SK-MEL-5 (cell line): Measurements from ENCODE around the gene SLC16A12. TPM values are rescaled to one million over a fixed set of nuclear protein-coding genes. Genes with fewer than 3 reads are reported as not detected.
A peak's percentile ranks its signal among the peaks of the same experiment; 100 is the strongest.
"Not testable (repeated sequence)": the region's sequence is repeated elsewhere in the genome, so short reads cannot be mapped to it uniquely, and the experiment has no call there.

Source experiments
- DNase-seq: peaks from one replicate; pipeline ENCODE4 v3.0.0-alpha.2; 2016; ENCODE audit warnings: low read depth, low spot score
- in situ Hi-C: cut with HindIII; loops from 2 replicates; pipeline ENCODE4 v1.10.0; 2016; ENCODE audit warnings: low sequenced_read_pairs, high pct_unique_total_duplicates, low pct_unique_long_range_greater_than_20kb
- total RNA-seq: library from RNA; depleted of rRNA; stranded (reverse); fragments of >200 nt; shearing (Covaris generic); gene quantifications from 2 replicates; pipeline ENCODE4 v1.2.3, GENCODE V29; 2014

SLC16A12 gene
- total RNA-seq, 1 experiment from 2014 or later = not detected

DNA sequence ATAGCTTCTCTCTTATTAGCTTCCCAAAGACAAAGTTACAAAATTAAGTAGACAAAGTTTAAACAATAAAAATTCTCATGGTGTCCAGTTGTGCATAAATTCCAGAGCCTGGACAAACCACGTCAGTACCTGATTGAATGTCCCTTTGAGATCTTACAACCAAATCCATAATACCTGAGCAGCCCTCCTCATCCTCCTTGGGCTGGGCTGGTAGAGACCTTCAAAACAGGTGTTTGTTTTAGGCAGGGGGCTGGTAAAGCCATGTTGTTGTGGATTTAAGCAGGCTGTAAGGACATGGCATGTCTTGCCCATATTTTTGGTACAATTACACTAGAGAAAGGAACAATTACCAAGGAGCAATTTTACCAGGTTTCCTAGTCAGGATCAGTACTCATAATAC is 118.9 kb downstream of the SLC16A12 start:
- DNase-seq = no peak
- in situ Hi-C loops = no loop called here

DNA sequence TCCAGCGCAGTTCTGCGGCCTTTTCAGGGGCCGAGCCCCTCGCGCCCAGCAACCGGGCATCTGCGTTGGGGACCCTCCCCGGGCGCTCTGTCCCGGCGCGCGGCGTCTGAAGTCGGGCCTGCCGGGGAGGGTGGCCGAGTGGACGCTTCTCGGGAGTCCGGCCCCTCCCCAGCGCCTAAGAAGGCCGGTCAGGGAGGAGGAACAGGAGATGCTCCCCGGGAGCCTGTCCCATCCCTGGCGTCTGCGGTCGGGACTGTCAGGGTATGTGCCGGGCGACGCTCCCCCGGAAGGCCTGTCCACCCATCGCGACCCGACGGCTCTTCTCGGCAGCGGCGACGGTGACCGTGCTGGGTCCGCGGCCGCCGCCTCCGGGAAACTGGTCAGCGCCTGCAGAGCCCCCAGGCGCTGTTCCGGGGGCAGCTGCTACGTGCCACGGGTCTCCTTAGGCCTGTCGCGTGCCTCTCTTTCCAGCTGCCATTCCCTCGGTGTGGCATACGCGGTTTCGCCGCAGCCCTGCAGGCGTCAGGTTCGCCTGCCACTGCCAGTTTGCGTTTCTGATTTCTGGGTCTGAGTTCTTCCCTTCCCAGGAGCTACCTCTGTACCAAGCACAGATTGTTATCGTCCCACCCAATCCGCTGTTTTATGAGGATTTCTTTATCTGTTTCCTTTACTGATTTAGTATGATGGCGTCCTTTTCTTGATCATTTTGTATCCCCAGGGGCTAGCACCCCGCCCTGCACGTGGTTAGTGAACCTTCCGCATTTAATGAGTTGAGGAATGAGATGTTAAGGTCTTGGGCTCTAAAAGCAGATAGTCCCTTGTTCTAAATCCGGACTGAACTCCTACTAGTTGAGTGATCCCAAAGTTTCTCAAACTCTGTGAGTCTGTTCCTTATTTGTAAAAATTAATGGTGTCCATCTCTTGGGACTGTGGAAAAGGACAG is 120.2 kb downstream of the SLC16A12 start:
- in situ Hi-C loops = no loop called here
- peak; percentile 11 for DNase-seq

DNA sequence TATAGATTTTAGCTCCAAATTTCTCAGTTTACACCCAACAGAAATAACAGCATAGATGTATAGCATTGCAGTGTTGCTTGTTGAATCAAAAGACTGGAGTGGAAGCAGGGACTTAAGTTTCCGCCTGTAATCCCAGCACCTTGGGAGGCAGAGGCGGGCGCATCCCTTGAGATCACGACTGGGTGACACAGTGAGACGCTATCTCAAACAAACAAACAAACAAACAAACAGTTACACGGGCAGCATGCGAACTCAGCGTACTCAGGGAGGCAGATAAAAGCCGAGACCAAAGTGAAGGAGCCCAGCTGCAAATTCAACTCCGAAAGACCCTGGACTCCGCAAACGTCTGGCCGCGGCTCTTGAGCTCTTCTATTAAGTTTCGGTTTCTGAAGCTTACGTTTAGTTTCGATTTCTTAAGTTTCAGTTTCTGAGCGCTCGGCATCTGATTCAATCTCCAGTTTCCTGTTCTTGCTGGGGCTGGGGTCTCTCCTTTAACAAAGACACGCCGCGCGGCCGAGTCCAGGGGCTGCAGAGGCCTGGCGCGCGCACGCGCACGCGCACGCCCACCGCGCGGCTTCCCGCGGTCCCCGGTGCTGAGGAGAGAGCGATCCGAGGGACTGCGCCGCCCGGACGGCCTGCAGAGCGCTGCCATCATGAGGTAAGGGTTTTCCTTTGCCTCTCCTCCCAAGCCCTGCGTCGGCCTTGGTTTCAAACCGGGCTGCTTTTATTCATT is 121.1 kb downstream of the SLC16A12 start, which contains the start of gene IFIT5:
TSS of gene IFIT5 (plus strand) at position 423 of the 733 bp plus-strand sequence. CDS start at position 654, 231 bp downstream.
- in situ Hi-C loops = no loop called here
- peak; percentile 50 for DNase-seq

DNA sequence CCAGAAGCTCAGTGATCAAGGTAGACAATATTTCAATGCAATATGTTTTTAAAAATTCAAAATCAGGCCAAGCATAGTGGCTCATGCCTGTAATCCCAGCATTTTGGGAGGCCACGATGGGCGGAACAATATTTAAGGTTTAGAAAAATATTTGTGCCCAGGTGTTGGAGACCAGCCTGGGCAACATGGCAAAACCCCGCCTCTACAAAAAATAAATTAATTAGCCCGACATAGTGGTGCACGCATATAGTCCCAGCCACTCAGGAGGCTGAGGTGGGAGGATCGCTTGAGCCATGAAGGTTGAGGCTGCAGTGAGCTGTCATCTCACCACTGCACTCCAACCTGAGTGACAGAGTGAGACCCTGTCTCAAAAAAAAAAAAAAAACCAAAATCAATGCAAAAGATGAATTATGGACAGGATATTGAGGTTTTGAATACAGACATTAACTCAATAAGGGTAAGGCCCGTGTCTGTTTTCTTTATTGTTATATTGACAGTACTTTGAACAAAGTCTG is 121.9 kb downstream of the SLC16A12 start:
- in situ Hi-C loops = no loop called here

DNA sequence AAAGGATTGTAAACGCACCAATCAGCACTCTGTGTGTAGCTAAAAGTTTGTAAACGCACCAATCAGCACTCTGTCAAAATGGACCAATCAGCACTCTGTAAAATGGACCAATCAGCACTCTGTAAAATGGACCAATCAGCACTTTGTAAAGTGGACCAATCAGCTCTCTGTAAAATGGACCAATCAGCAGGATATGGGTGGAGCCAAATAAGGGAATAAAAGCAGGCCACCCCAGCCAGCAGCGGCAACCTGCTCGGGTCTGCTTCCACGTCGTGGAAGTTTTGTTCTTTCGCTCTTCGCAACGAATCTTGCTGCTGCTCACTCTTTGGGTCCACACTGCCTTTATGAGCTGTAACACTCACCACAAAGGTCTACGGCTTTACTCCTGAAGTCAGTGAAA is 123.1 kb downstream of the SLC16A12 start:
- in situ Hi-C loops, DNase-seq: not testable (repeated sequence)

More for the DNA sequence above, 121.9 kb downstream of the SLC16A12 start:
- no peak for DNase-seq

DNA sequence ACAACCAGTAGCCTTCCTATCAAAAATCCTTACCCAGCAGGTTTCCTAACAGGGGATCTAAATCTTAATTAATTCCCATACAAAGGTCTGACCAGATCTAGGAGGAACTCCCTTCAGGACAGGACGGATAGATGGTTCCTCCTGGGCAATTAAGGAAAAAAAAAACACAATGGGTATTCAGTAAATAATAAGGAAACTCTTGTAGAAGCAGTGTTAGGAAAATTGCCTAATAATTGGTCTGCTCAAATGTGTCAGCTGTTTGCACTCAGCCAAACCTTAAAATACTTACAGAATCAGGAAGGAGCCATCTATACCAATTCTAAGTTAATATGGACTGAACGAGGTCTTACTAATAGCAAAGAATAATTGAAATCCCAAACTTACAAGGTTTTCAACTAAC is 124.3 kb downstream of the SLC16A12 start:
- in situ Hi-C loops, DNase-seq: not testable (repeated sequence)

DNA sequence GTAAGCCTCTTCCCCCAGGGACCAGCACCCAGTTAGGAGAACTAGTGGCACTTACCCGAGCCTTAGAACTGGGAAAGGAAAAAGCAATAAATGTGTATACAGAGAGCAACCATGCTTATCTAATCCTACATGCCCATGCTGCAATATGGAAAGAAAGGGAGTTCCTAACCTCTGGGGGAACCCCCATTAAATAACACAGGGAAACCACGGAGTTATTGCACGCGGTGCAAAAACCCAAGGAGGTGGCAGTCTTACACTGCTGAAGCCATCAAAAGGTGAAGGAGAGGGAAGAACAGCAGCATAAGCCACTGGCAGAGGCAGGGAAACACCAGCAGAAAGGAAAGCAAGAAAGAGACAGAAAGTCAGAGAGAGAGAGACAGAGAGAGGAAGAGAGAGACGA is 124.8 kb downstream of the SLC16A12 start:
- in situ Hi-C loops = not testable (repeated sequence)

DNA sequence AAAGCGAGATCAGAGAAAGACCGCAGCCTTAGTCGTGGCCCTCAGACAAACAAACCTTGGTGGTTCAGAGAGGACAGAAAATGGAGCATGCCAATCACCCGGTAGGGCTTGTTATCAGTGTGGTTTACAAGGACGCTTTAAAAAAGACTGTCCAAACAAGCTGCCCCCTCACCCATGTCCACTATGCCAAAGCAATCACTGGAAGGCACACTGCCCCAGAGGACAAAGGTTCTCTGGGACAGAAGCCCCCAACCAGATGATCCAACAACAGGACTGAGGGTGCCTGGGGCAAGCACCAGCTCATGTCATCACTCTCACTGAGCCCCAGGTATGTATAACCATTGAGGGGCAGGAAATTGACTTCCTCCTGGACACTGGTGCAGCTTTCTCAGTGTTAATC is 126.1 kb downstream of the SLC16A12 start:
- in situ Hi-C loops, DNase-seq: not testable (repeated sequence)

More for the DNA sequence above, 124.8 kb downstream of the SLC16A12 start:
- DNase-seq = not testable (repeated sequence)

DNA sequence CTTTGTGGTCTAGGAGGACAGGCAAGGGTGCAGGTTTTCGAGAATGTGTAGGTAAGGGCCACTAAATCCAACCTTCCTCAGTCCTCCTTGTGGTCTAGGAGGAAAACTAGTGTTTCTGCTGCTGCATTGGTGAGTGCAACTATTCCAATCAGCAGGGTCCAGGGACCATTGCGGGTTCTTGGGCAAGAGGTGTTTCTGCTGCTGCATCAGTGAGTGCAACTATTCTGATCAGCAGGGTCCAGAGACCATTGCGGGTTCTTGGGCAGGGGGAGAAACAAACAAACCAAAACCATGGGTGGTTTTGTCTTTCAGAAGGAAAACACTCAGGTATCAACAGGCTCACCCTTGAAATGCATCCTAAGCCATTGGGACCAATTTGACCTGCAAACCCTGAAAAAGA is 127.6 kb downstream of the SLC16A12 start:
- DNase-seq, in situ Hi-C loops: not testable (repeated sequence)

DNA sequence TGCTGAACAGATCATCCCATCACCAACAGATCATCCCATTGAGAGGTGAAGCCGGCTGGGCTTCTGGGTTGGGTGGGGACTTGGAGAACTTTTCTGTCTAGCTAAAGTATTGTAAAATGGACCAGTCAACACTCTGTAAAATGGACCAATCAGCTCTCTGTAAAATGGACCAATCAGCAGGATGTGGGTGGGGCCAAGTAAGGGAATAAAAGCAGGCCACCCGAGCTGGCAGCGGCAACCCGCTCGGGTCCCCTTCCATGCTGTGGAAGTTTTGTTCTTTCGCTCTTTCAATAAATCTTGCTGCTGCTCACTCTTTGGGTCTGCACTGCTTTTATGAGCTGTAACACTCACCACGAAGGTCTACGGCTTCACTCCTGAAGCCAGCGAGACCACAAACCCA is 129.2 kb downstream of the SLC16A12 start:
- DNase-seq, in situ Hi-C loops: not testable (repeated sequence)

DNA sequence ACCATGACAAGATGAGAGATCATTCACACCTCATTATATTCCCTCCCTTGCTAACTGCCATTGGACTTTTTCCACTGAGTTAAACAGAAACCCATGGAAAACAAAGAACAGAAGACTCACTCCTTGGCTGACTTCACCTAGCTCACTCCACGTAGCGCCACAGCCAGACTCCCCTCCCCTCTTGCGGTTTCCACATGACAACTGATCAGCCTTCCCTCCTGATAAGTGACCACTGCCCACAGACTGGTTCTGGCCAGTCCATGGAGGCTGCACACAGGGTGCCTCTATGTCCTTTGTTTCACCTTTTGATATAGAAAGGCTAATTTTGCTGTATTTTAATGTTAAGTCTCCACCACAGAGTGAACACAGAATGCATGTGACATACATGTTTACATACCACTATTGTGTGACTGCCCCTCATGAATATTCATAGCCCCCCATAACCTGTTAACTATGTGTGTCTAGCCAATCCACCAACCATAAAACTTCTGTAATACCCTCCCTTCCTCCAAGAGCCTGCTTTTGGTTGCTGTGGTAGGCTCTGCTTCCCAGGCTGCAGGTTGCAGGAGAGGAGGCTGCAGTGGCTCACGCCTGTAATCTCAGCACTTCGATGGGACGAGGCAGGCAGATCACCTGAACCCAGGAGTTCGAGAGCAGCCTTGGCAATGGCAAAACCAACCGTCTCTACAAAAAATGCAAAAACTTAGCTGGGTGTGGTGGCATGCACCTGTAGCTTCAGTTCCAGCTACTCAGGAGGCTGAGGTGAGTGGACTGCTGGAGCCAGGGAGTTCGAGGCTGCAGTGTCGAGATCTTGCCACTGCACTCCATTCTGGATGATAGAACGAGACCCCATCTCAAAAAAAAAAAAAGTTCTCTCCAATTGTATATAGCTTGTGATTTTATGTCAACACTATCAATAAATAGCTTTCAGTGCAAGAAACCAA is 131.0 kb downstream of the SLC16A12 start:
- DNase-seq = no peak
- in situ Hi-C loops = no loop called here

DNA sequence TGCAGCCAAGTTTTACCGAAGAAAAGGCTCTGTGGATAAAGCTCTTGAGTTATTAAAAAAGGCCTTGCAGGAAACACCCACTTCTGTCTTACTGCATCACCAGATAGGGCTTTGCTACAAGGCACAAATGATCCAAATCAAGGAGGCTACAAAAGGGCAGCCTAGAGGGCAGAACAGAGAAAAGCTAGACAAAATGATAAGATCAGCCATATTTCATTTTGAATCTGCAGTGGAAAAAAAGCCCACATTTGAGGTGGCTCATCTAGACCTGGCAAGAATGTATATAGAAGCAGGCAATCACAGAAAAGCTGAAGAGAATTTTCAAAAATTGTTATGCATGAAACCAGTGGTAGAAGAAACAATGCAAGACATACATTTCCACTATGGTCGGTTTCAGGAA is 132.4 kb downstream of the SLC16A12 start:
- in situ Hi-C loops = no loop called here
- DNase-seq = no peak

DNA sequence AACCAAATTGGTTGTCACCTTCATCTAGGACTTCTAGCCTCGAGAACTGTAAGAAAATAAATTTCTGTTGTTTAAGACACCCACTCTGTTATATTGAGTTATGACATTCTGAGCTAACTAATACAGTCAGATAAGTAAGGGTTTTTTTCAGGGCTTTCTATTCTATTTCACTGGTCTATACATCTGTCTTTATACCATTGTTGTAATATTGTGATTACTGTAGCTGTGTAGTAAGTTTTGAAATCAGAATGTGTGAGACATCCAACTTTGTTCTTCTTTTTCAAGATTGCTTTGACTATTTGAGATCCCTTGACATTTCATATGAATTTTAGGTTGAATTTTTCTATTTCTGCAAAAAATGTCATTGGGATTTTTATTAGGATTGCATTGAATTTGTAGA is 135.4 kb downstream of the SLC16A12 start:
- in situ Hi-C loops = no loop called here
- no peak for DNase-seq

DNA sequence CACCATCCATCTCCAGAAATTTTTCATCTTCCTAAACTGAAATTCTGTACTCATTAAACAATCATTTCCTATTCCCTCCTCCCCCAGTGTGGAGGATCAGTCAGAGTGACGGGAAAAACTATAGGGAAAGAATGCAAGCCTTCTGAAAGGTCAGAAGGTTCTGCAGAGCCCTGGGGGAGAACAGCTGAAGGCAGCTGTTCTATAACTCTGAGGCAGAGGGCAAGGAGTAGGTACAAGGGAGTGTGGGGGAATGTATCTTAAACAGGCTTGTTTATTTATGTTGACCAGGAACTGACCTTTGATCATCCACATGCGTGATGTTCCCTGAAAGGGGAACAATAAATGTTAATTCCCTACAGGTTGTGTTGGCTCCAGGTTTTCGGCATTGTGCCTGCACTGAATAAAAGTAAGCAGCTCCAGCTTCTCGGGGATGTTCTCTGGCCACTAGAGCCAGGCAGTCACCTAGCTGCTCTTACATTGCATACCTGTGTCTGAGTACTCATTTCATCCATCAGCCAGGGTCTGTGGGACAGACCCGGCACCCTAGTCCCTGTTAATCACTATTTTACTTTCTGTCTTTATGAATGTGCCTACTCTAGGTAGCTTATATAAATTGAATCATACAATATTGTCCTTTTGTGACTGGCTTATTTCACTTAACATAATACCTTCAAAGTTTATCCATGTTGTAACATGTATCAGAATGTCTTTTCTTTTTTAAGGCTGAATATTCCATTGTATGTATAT is 137.2 kb downstream of the SLC16A12 start:
- DNase-seq = no peak
- in situ Hi-C loops = no loop called here

DNA sequence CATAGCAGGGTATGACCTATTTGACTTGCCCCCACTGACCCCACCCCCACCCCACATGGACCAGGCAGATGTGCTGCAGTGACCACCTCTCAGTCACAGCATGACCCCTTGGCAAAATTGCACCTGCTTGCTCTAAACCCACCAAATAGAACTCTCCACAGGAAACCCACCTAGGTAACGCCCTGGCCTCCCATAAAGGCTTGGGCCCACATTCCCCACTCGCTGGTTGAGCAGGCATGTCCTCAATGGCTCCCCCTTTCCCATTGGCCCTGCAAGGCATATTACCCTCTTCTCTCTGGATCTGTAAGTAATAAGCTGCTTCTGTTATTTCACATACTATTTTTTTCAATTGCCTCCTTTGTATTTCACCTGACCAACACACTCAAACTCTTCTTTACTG is 140.3 kb downstream of the SLC16A12 start:
- in situ Hi-C loops = no loop called here
- DNase-seq = no peak

DNA sequence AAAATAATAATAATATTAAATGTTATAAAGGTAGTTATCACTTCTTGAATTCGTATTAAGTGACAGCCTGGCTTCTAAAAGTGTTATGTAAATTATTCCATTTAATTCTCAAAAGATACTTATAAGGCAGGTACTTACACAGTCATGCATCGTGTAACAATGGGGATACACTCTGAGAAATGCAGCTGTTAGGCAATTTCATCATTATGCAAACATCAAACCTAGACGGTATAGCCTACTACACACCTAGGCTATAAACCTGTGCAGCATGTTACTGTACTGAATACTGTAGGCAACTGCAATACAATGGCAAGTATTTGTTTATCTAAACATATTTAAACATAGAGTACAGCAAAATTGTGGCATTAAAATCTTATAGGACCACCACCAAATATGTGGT is 141.5 kb downstream of the SLC16A12 start:
- in situ Hi-C loops = no loop called here

DNA sequence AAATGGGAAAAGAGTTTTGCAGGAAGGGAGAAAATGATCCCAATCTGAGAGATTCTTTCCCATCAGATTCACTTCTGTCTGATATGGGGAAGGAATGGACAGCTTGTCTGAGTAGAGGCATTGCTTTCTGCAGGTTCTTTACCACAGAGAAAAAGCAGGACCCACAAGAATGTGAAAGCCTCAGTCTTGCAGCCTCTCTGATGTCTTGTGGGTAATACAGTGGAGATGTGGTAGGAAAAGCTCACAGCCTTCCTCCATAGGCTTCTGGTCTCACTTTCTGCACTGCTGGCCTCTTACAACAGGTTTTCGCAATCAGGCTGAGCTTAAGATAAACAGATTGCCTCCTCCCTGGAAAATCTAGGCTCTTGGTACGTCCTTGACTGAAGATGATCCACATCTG is 142.4 kb downstream of the SLC16A12 start:
- in situ Hi-C loops = no loop called here
- no peak for DNase-seq

More for the DNA sequence above, 141.5 kb downstream of the SLC16A12 start:
- no peak for DNase-seq
